ENCODE data around the gene TMCO5A. TPM values are rescaled to one million over a fixed set of nuclear protein-coding genes. Genes with fewer than 3 reads are reported as not detected.
A peak's percentile ranks its signal among the peaks of the same experiment; 100 is the strongest.

The TMCO5A gene
- total and polyA plus RNA-seq, 9 of the 15 experiments (the other 6 are each of a cell fraction or from before 2014, with no cell fraction given) = not detected

DNA sequence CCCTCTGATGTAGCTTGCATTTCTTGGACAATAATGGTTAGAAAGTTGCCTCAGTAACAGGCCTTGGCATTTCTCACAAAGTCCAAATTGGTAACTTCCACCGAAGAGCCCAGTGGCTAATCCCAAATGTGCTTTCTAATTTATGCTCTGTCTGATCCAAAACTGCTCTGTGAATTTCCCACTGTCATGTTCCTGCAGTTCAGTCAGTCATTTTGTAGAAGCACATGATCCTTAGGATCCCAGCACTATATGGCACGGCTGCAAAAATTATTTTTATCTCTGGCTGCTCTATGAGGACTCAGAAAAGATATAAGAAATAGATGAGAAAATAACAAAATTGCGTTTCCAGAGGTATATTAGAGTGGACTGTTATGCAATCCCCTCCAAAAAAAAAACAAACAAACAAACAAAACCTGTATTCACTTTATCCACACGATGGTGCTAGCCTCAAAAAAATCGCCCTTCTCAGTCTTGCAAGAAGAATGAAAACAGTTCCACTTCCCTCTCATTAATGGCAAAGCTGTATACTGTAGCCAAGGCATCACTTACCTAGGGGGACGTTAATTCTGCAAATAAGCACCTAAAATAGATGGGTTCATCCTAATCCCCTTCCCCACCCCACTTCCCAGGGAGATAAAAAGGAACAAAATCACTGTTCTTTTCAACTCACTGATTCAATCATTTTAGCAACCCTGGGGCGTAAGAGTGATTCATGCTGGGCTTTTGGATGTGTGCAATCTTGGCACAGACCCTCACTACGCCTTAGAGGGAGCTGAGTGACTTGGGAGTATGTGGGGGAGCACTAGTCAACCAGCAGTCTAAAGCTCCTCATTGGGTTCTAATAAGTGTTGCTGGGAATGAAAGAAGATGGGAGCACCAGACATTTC is 61.3 kb downstream of the TMCO5A start (continued):
- TF ChIP-seq CUX1 (CRISPR knock-in tag; IDR thresholded peaks at IDR 0.05) (no peak), ILK (tag; IDR thresholded peaks at IDR 0.05; ENCODE audit: borderline replicate concordance, low read depth) (no peak), PTBP1 (IDR thresholded peaks at IDR 0.05; ENCODE audit: low read depth, low read length) (no peak), MAFK (IDR thresholded peaks at IDR 0.05; ENCODE audit: low read length) (no peak), STAG1 (CRISPR knock-in tag; IDR thresholded peaks at IDR 0.05; ENCODE audit: borderline replicate concordance) (no peak; the same call in 1 of the 2 replicates), SMAD1 (IDR thresholded peaks at IDR 0.05; ENCODE audit: low read depth, low read length, partially characterized antibody) (no peak), BCOR (IDR thresholded peaks at IDR 0.05) (no peak), ATF7 (IDR thresholded peaks at IDR 0.05) (no peak), ATF2 (CRISPR knock-in tag; IDR thresholded peaks at IDR 0.05) (no peak), YY1 (IDR thresholded peaks at IDR 0.05; ENCODE audit: borderline replicate concordance in 1 of 3, control insufficient read depth in 1 of 3, extremely low read depth in 1 of 3, insufficient read depth in 3 of 3, insufficient read length in 1 of 3, insufficient replicate concordance in 2 of 3, low read depth in 1 of 3, low read length in 2 of 3) (no peak), RCOR1 (IDR thresholded peaks at IDR 0.05; ENCODE audit: borderline replicate concordance in 1 of 2, low read depth in 2 of 2, low read length in 2 of 2) (no peak), NONO (IDR thresholded peaks at IDR 0.05; ENCODE audit: low read depth in 2 of 2, low read length in 1 of 2) (no peak), CC2D1A (IDR thresholded peaks at IDR 0.05) (0 out of 2 replicates have a peak, but pooled peaks have one; percentile 15), TCF7L2 (IDR thresholded peaks at IDR 0.05; ENCODE audit: low read depth, low read length) (no peak), RFX7 (CRISPR knock-in tag; IDR thresholded peaks at IDR 0.05) (no peak)
- TF ChIP-seq, protein P1, sequence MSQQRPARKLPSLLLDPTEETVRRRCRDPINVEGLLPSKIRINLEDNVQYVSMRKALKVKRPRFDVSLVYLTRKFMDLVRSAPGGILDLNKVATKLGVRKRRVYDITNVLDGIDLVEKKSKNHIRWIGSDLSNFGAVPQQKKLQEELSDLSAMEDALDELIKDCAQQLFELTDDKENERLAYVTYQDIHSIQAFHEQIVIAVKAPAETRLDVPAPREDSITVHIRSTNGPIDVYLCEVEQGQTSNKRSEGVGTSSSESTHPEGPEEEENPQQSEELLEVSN (IDR thresholded peaks at IDR 0.05; ENCODE audit: borderline replicate concordance in 1 of 2, extremely low read depth in 1 of 2, insufficient read depth in 1 of 2, insufficient read length in 1 of 2, low read depth in 1 of 2, low read length in 1 of 2, poor library complexity in 1 of 2, severe bottlenecking in 1 of 2) = no peak
- TF ChIP-seq, protein P2, sequence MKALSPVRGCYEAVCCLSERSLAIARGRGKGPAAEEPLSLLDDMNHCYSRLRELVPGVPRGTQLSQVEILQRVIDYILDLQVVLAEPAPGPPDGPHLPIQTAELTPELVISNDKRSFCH (CRISPR knock-in tag; IDR thresholded peaks at IDR 0.05) = no peak
- TF ChIP-seq, protein P2 (tag; IDR thresholded peaks at IDR 0.05) = no peak
